CD8-positive, alpha-beta memory T cell (primary cell): ENCODE results near the gene MYCN. TPM values are rescaled to one million over a fixed set of nuclear protein-coding genes. Genes with fewer than 3 reads are reported as not detected.

ENCODE experiments used
- CTCF ChIA-PET: fragments of 350-600 bp; sonication (Branson Sonifier 250); formaldehyde crosslinking; loops from one replicate; lab custom pipeline; 2021; ENCODE audit warnings: antibody characterized with exemption; lab: Charles Lee
- POLR2A ChIA-PET: fragments of 350-600 bp; sonication (Branson Sonifier 250); formaldehyde crosslinking; loops from one replicate; lab custom pipeline; 2021; ENCODE audit warnings: antibody characterized with exemption; lab: Charles Lee
- DNase-seq, 5 donors: peaks; one replicate each; pipeline versions ENCODE4 v3.0.0 to v3.0.0-alpha.2; 2020 to 2022; ENCODE audit warnings: mixed read lengths in 1 of 5
- H3K27ac ChIP-seq: one replicate; pipeline ENCODE4 v1.7.0; 2013; ENCODE audit warnings: low read depth, mild to moderate bottlenecking, low read length, moderate library complexity
- H3K27me3 ChIP-seq: 2 replicates; pipeline ENCODE4 v1.7.0; 2013; ENCODE audit warnings: low read length, mild to moderate bottlenecking; ENCODE audit not compliant: insufficient read depth, poor library complexity, severe bottlenecking
- H3K36me3 ChIP-seq: 2 replicates; pipeline ENCODE4 v1.7.0; 2013; ENCODE audit warnings: mild to moderate bottlenecking, low read length, moderate library complexity; ENCODE audit not compliant: insufficient read depth
- H3K4me1 ChIP-seq: 2 replicates; pipeline ENCODE4 v1.7.0; 2013; ENCODE audit warnings: mild to moderate bottlenecking, low read length, moderate library complexity; ENCODE audit not compliant: insufficient read depth
- H3K4me3 ChIP-seq: 2 replicates; pipeline ENCODE4 v1.7.0; 2013; ENCODE audit warnings: mild to moderate bottlenecking, low read length
- H3K9me3 ChIP-seq: 2 replicates; pipeline ENCODE4 v1.7.0; 2013; ENCODE audit warnings: mild to moderate bottlenecking, low read length
- H3K27ac Mint-ChIP-seq, 8 donors: one replicate each; pipeline ENCODE4 v1.8.0; 2020 to 2021; ENCODE audit warnings: mixed read lengths in 8 of 8, mild to moderate bottlenecking in 6 of 8, inconsistent platforms in 3 of 8, moderate library complexity in 3 of 8
- H3K27me3 Mint-ChIP-seq, 2 donors: one replicate each; pipeline ENCODE4 v1.8.0; 2020 to 2021; ENCODE audit warnings: mixed read lengths in 2 of 2, mild to moderate bottlenecking in 1 of 2, moderate library complexity in 1 of 2
- H3K36me3 Mint-ChIP-seq, 3 donors: one replicate each; pipeline ENCODE4 v1.8.0; 2020 to 2021; ENCODE audit warnings: mixed read lengths in 3 of 3, inconsistent platforms in 1 of 3, mild to moderate bottlenecking in 1 of 3
- H3K4me1 Mint-ChIP-seq, 3 donors: one replicate each; pipeline ENCODE4 v1.8.0; 2020 to 2021; ENCODE audit warnings: mixed read lengths in 3 of 3, inconsistent platforms in 1 of 3, mild to moderate bottlenecking in 1 of 3
- H3K4me3 Mint-ChIP-seq, 7 donors: one replicate each; pipeline ENCODE4 v1.8.0; 2020 to 2021; ENCODE audit warnings: mixed read lengths in 7 of 7, mild to moderate bottlenecking in 6 of 7, moderate library complexity in 4 of 7, inconsistent platforms in 2 of 7
- H3K9me3 Mint-ChIP-seq, 5 donors: one replicate each; pipeline ENCODE4 v1.8.0; 2020 to 2022; ENCODE audit warnings: mixed read lengths in 5 of 5, mild to moderate bottlenecking in 3 of 5, moderate library complexity in 2 of 5, inconsistent platforms in 1 of 5
- polyA plus RNA-seq: library from polyadenylated mRNA; unstranded; fragments of 300-500 nt; fragmentation: Illumina TruSeq; gene quantifications from one replicate; pipeline ENCODE4 v1.2.3, GENCODE V29; 2021
- total RNA-seq, 2 experiments: library from RNA; stranded (reverse); gene quantifications; one replicate each; pipeline ENCODE4 v1.2.3, GENCODE V29; 2021

Gene MYCN
- total and polyA plus RNA-seq, 3 experiments from 2014 or later = not detected

DNA sequence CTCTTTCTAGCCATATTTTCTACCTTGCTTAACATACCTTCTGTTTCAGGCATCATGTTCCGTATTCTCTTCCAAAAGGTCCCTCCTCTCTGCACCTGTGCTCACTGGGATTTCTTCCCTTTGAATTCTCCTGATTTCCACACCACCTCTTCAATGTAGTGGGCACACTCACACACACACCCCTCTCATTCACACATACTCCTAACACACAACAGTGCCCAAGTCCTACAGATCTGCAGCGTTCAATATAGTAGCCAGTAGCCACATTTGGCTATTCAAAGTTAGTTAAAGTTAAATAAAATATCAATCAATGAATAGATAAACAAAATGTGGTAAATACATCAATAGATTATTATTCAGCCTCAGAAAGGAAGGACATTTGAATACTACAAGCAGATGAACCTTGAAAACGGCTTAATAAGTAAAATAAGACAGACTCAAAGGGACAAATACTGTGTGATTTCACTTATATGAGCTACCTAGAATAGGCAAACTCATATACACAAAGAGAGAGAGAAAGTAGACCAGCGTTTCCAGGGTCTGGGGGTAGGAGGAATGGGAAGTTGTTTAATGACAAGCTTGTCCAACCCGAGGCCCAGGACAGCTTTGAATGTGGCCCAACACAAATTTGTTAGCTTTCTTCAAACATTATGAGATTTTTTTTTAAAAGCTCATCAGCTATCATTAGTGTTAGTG, 34.4 kb downstream of the MYCN start:
- CTCF ChIA-PET = no interaction called here
- Mint-ChIP-seq H3K27me3 (peaks cover 1 to 5% of the 10 kb centered on the region in 2 donors), H3K4me3 (no peak overlapping the region), H3K36me3 (no peaks in the 10 kb centered on the region), H3K9me3 (no peaks in the 10 kb centered on the region), H3K4me1 (peaks cover 0 to 7% (median 0%) of the 10 kb centered on the region in 3 donors), H3K27ac (no peak overlapping the region)
- H3K9me3 ChIP-seq = no peaks in the 10 kb centered on the region
- H3K36me3 ChIP-seq = no peaks in the 10 kb centered on the region
- POLR2A ChIA-PET = no interaction called here
- H3K27me3 ChIP-seq = no peaks in the 10 kb centered on the region
- no peaks in the 10 kb centered on the region for H3K4me1 ChIP-seq
- H3K4me3 ChIP-seq = no peak overlapping the region
- no peak for DNase-seq
- no peak overlapping the region for H3K27ac ChIP-seq

DNA sequence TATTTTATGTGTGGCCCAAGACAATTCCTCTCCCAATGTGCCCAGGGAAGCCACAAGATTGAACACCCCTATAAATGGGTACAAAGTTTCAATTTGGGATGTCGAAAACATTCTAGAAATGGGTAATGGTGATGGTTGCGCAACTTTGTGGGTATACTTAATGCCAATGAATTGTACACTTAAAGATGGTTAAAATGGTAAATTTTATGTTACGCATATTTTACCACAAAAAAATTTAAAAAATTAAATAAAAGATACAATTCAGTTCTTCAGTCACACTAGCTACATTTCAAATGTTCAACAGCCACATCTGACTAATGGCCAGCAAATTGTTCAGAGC, 34.9 kb downstream of the MYCN start:
- Mint-ChIP-seq H3K36me3 (no peaks in the 10 kb centered on the region), H3K9me3 (peaks cover 0 to 2% (median 0%) of the 10 kb centered on the region in 5 donors), H3K27me3 (peaks cover 1 to 5% of the 10 kb centered on the region in 2 donors), H3K27ac (no peak overlapping the region), H3K4me1 (peaks cover 0 to 7% (median 0%) of the 10 kb centered on the region in 3 donors), H3K4me3 (no peak overlapping the region)
- Histone ChIP-seq H3K9me3 (no peaks in the 10 kb centered on the region), H3K27me3 (no peaks in the 10 kb centered on the region), H3K4me1 (no peaks in the 10 kb centered on the region), H3K27ac (no peak overlapping the region), H3K4me3 (no peak overlapping the region), H3K36me3 (no peaks in the 10 kb centered on the region)
- POLR2A ChIA-PET = no interaction called here
- DNase-seq = no peak
- CTCF ChIA-PET = no interaction called here

DNA sequence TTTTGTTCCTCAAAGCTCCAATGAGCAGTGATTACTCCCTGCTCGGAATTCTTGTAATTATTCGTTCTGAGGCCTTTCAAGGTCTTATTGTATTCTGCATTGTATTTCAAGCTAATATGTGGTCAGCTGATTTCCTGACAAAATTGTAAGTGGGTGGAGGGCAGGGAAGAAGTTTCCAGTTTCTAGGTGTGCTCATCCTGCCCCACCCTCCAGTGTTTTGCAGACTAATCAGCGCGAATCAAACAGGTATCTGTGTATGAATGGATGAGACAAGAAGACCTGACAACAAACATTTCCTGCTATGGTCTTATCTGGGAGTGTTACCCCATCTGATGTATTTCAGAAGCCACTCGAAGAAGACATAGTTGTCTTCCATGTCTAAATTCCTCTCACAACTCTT, 35.3 kb downstream of the MYCN start:
- ChIA-PET POLR2A (no interaction called here), CTCF (no interaction called here)
- H3K27ac ChIP-seq = no peak overlapping the region
- Mint-ChIP-seq H3K4me3 (no peak overlapping the region), H3K36me3 (no peaks in the 10 kb centered on the region), H3K27ac (no peak overlapping the region), H3K9me3 (peaks cover 0 to 2% (median 0%) of the 10 kb centered on the region in 5 donors), H3K27me3 (peaks cover 1% of the 10 kb centered on the region in 2 donors), H3K4me1 (peaks cover 0 to 7% (median 0%) of the 10 kb centered on the region in 3 donors)
- no peak for DNase-seq
- H3K27me3 ChIP-seq = no peaks in the 10 kb centered on the region
- H3K36me3 ChIP-seq = no peaks in the 10 kb centered on the region
- no peaks in the 10 kb centered on the region for H3K9me3 ChIP-seq
- H3K4me3 ChIP-seq = no peak overlapping the region
- H3K4me1 ChIP-seq = no peaks in the 10 kb centered on the region

DNA sequence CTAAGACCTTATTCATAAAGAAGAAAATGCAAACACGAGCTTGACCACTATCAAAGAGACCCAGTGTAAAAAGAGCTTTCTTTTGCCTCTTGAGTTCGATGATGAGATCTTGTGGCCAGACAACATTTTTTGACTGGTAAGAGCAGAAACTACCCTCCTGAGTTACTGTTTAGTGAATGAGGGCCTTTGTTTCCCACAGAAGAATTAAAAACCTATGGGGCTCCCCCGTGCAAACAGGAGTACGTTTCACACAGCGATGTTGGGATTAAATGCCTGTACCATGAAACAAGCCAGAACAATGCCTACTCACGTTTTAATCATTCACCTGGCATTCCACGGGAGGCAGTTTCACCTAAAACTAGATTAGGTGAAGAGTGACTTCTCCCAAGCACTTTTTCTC, 36.0 kb downstream of the MYCN start:
- Mint-ChIP-seq H3K4me3 (no peak overlapping the region), H3K9me3 (peaks cover 0 to 2% (median 0%) of the 10 kb centered on the region in 5 donors), H3K27ac (no peak overlapping the region), H3K27me3 (no peaks in the 10 kb centered on the region), H3K36me3 (no peaks in the 10 kb centered on the region), H3K4me1 (peaks cover 0 to 7% (median 0%) of the 10 kb centered on the region in 3 donors)
- DNase-seq = no peak
- ChIA-PET CTCF (no interaction called here), POLR2A (no interaction called here)
- Histone ChIP-seq H3K4me1 (no peaks in the 10 kb centered on the region), H3K4me3 (no peak overlapping the region), H3K27me3 (no peaks in the 10 kb centered on the region), H3K27ac (no peak overlapping the region), H3K36me3 (no peaks in the 10 kb centered on the region), H3K9me3 (no peaks in the 10 kb centered on the region)

DNA sequence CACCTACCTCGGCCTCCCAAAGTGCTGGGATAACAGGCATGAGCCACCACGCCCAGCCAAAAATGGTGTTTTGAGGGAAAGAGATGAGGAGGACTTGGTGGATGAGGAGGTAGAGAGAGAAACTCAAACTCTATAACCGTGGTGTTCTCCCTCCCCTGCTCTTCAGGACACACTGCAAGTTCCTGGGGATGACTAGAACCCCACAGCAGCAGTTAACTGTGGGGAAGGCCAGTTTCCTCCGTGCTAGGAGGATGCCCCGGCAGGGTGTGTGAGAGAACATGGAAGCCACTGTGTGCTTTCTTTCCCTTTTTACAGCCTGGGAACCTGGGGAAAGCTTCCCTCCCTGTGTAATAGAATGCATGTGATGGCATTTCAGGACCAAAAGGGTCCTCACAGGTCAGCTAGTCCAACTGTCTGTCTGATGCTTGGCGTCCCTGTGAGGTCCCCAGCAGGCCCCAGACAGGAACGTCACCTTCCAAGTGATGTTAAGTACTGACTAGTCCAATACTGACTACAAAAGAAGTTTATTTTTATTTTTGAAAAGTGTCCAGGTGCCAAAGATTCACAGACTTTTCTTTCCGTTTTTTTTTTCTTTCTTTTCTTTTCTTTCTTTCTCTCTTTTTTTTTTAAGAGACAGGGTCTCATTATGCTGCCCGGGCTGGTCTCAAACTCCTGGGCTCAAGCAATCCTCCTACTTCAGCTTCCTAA, 38.9 kb downstream of the MYCN start:
- Histone ChIP-seq H3K27ac (no peak overlapping the region), H3K4me3 (no peak overlapping the region), H3K4me1 (no peaks in the 10 kb centered on the region), H3K9me3 (no peaks in the 10 kb centered on the region), H3K36me3 (no peaks in the 10 kb centered on the region), H3K27me3 (no peaks in the 10 kb centered on the region)
- Mint-ChIP-seq H3K9me3 (peaks cover 0 to 2% (median 0%) of the 10 kb centered on the region in 5 donors), H3K4me3 (no peak overlapping the region), H3K27me3 (peaks cover 0 to 2% of the 10 kb centered on the region in 2 donors), H3K4me1 (no peaks in the 10 kb centered on the region), H3K36me3 (no peaks in the 10 kb centered on the region), H3K27ac (no peak overlapping the region)
- ChIA-PET CTCF (no interaction called here), POLR2A (no interaction called here)
- no peak for DNase-seq

DNA sequence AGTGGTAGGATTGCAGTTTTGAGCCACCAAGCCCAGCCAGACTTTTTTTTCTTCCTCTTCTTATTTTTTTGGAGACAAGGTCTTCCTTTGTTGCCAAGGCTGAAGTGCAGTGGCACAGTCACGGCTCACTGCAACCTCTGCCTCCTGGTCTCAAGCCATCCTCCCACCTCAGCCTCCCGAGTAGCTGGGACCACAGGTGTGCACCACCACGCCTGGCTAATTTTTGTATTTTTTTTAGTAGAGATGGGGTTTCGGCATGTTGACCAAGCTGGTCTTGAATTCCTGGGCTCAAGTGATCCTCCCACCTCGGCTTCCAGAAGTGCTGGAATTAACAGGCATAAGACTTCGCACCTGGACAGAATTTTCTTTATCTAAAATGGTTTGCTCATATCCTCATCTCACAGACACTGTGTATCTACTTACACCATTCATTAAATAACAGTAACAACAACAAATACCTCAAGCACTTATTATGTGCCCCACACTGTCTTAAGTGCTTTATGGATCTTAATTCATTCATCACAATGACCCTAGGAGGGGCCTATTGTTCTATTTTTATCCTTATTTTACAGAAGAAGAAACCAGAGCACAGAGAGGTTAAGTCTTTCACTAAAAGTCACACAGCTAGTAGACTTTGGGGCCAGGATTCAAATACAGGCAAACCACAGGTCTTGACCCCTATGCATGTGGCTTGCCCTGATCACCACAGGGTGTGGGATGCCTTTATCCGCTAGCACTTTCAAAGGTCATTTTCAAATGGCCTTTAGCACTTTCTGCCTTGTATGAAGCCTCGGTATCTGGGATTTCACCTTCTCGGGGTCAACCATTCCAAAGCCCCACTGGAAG, 39.6 kb downstream of the MYCN start:
- no peak overlapping the region for H3K27ac ChIP-seq
- H3K4me1 Mint-ChIP-seq = no peaks in the 10 kb centered on the region
- no peak overlapping the region for H3K4me3 Mint-ChIP-seq
- no peaks in the 10 kb centered on the region for H3K27me3 ChIP-seq
- H3K9me3 ChIP-seq = no peaks in the 10 kb centered on the region
- no peaks in the 10 kb centered on the region for H3K36me3 Mint-ChIP-seq
- DNase-seq = no peak
- peaks cover 0 to 2% of the 10 kb centered on the region in 2 donors for H3K27me3 Mint-ChIP-seq
- peaks cover 0 to 2% (median 0%) of the 10 kb centered on the region in 5 donors for H3K9me3 Mint-ChIP-seq
- ChIA-PET CTCF (no interaction called here), POLR2A (no interaction called here)
- H3K36me3 ChIP-seq = no peaks in the 10 kb centered on the region
- H3K4me3 ChIP-seq = no peak overlapping the region
- no peaks in the 10 kb centered on the region for H3K4me1 ChIP-seq
- H3K27ac Mint-ChIP-seq = no peak overlapping the region

DNA sequence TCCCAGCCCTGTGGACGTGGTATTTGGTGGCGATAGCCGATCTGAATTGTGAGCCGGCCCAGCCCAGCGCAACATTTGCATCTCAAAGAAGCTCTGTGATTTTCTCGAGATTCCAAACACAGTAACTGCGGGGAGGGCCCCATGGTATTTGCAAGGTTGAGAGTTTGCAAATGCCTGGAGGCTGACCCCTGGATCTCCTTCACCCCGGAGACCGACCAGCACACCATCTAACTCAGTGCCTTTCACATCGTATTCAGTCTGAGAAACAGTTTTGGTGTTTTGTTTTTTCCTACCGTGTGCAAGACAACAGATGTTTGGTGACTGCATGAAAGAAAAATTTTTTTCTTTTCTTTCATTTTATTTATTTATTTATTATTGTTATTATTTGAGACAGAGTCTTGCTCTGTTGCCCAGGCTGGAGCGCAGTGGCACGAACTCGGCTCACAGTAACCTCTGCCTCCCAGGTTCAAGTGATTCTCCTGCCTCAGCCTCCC, 40.3 kb downstream of the MYCN start:
- H3K9me3 ChIP-seq = no peaks in the 10 kb centered on the region
- Mint-ChIP-seq H3K9me3 (peaks cover 0 to 2% (median 0%) of the 10 kb centered on the region in 5 donors), H3K4me1 (no peaks in the 10 kb centered on the region), H3K4me3 (no peak overlapping the region), H3K27me3 (peaks cover 0 to 2% of the 10 kb centered on the region in 2 donors), H3K27ac (no peak overlapping the region), H3K36me3 (no peaks in the 10 kb centered on the region)
- no peak overlapping the region for H3K4me3 ChIP-seq
- no peak overlapping the region for H3K27ac ChIP-seq
- ChIA-PET POLR2A (no interaction called here), CTCF (no interaction called here)
- DNase-seq = no peak
- no peaks in the 10 kb centered on the region for H3K36me3 ChIP-seq
- H3K27me3 ChIP-seq = no peaks in the 10 kb centered on the region
- no peaks in the 10 kb centered on the region for H3K4me1 ChIP-seq

DNA sequence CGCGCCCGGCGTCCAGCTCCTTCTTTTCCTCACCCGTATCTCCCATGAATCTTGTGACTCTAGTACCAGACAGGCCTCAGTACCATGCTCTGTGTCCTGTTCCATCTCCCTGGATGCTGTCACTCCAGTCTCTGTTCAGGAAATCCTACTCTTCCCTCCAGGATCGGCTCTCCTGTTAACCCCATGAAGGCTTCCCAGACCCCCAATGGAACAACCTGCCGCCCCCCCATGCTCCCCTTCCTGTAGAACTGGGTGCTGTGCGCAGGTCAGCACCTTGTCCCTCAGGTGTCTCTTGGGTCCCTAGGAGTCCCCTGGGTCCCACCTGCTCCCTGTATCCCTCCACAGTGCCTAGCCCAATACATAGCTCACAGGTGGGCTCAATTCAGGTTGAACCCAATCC, 41.3 kb downstream of the MYCN start:
- H3K27me3 ChIP-seq = no peaks in the 10 kb centered on the region
- H3K9me3 ChIP-seq = no peaks in the 10 kb centered on the region
- Mint-ChIP-seq H3K4me3 (no peak overlapping the region), H3K27ac (peak overlapping the region in 1 of 8 donors; percentile 31), H3K4me1 (no peaks in the 10 kb centered on the region), H3K27me3 (peaks cover 0 to 2% of the 10 kb centered on the region in 2 donors), H3K9me3 (peaks cover 0 to 2% (median 0%) of the 10 kb centered on the region in 5 donors), H3K36me3 (no peaks in the 10 kb centered on the region)
- DNase-seq = no peak
- H3K4me1 ChIP-seq = no peaks in the 10 kb centered on the region
- ChIA-PET POLR2A (no interaction called here), CTCF (no interaction called here)
- H3K27ac ChIP-seq = no peak overlapping the region
- no peak overlapping the region for H3K4me3 ChIP-seq
- no peaks in the 10 kb centered on the region for H3K36me3 ChIP-seq
